B cell (primary cell): Measurements from ENCODE around the gene RBM34. TPM values are rescaled to one million over a fixed set of nuclear protein-coding genes. Genes with fewer than 3 reads are reported as not detected.

Experiments
- ATAC-seq: fragments of 200-7000 bp; cut with Tn5 transposase; one replicate; pipeline ENCODE4 v1.10.0; 2021; ENCODE audit warnings: low read depth, mild to moderate bottlenecking, moderate number of reproducible peaks, moderate library complexity
- CTCF ChIA-PET: fragments of 350-600 bp; sonication (Branson Sonifier 250); formaldehyde crosslinking; loops from one replicate; lab custom pipeline; 2021; ENCODE audit warnings: antibody characterized with exemption, inconsistent platforms; lab: Charles Lee
- POLR2A ChIA-PET: fragments of 350-600 bp; sonication (Branson Sonifier 250); formaldehyde crosslinking; loops from one replicate; lab custom pipeline; 2021; ENCODE audit warnings: antibody characterized with exemption; lab: Charles Lee
- DNase-seq: peaks from one replicate; pipeline ENCODE4 v3.0.0; 2013
- H2AFZ ChIP-seq: 2 replicates; pipeline ENCODE4 v1.6.1; 2012; ENCODE audit warnings: mild to moderate bottlenecking, low read depth, low read length; ENCODE audit not compliant: insufficient read depth, poor library complexity, severe bottlenecking
- H3K27ac ChIP-seq, 2 donors: 1 replicate in 1 of 2; 2 replicates in 1 of 2; pipeline ENCODE4 v1.5.1; 2012 to 2013; ENCODE audit warnings: low read length in 2 of 2, mild to moderate bottlenecking in 2 of 2, moderate library complexity in 1 of 2
- H3K27me3 ChIP-seq, 4 experiments: fragments of 200-600 bp in 1 of 4; sonication (generic) in 1 of 4; replicated peaks in 1 of 4; 1 replicate in 2 of 4; 2 replicates in 2 of 4; pipeline versions ENCODE4 v1.6.1 to v1.7.0; 2013 to 2016; ENCODE audit warnings: low read length in 3 of 4, mild to moderate bottlenecking in 2 of 4, mixed read lengths in 1 of 4, moderate library complexity in 1 of 4; ENCODE audit not compliant: insufficient read depth in 4 of 4, control insufficient read depth in 3 of 4; ENCODE audit errors: control extremely low read depth in 1 of 4
- H3K36me3 ChIP-seq, 2 experiments: replicated peaks in 1 of 2; 1 replicate in 1 of 2; 2 replicates in 1 of 2; pipeline versions ENCODE4 v1.6.1 to v1.7.1; 2013; ENCODE audit warnings: low read length in 1 of 2; ENCODE audit not compliant: insufficient read depth in 2 of 2, control insufficient read depth in 1 of 2; ENCODE audit errors: control extremely low read depth in 1 of 2, extremely low read depth in 1 of 2
- H3K4me1 ChIP-seq, 2 donors: fragments of 200-600 bp in 1 of 2; sonication (generic) in 1 of 2; 1 replicate in 1 of 2; 2 replicates in 1 of 2; pipeline versions ENCODE4 v1.5.1 to v1.6.1; 2013 to 2017; ENCODE audit warnings: low read length in 2 of 2; ENCODE audit not compliant: control insufficient read depth in 2 of 2, insufficient read depth in 2 of 2
- H3K4me2 ChIP-seq: replicated peaks from 2 replicates; pipeline ENCODE3; 2012; ENCODE audit warnings: mild to moderate bottlenecking, low read depth, low read length; ENCODE audit not compliant: poor library complexity, severe bottlenecking
- H3K4me3 ChIP-seq, 5 experiments: fragments of 200-600 bp in 1 of 5; sonication (generic) in 1 of 5; 1 replicate in 3 of 5; 2 replicates in 2 of 5; pipeline versions ENCODE4 v1.5.1 to v1.7.0; 2011 to 2016; ENCODE audit warnings: low read length in 4 of 5, mild to moderate bottlenecking in 4 of 5, low read depth in 2 of 5, control low read depth in 1 of 5, moderate library complexity in 1 of 5; ENCODE audit not compliant: insufficient read depth in 1 of 5; ENCODE audit errors: control extremely low read depth in 1 of 5, extremely low read depth in 1 of 5
- H3K79me2 ChIP-seq: fragments of 200-600 bp; sonication (generic); one replicate; pipeline ENCODE4 v1.6.0; 2016; ENCODE audit warnings: low read length; ENCODE audit not compliant: control insufficient read depth, insufficient read depth
- H3K9ac ChIP-seq: fragments of 200-600 bp; sonication (generic); 2 replicates; pipeline ENCODE4 v1.6.1; 2017; ENCODE audit warnings: mild to moderate bottlenecking, low read length, moderate library complexity
- H3K9me3 ChIP-seq, 3 donors: one replicate each; pipeline versions ENCODE4 v1.6.1 to v1.7.1; 2013; ENCODE audit warnings: low read length in 2 of 3; ENCODE audit not compliant: control insufficient read depth in 2 of 3, insufficient read depth in 1 of 3; ENCODE audit errors: control extremely low read depth in 1 of 3
- H4K20me1 ChIP-seq: 2 replicates; pipeline ENCODE4 v1.6.0; 2012; ENCODE audit warnings: mild to moderate bottlenecking, low read length; ENCODE audit not compliant: insufficient read depth, control insufficient read depth, poor library complexity, severe bottlenecking
- H3K27ac Mint-ChIP-seq: one replicate; pipeline ENCODE4 v1.8.0; 2021; ENCODE audit warnings: mixed read lengths
- H3K27me3 Mint-ChIP-seq: one replicate; pipeline ENCODE4 v1.8.0; 2021; ENCODE audit warnings: mixed read lengths
- H3K4me1 Mint-ChIP-seq: one replicate; pipeline ENCODE4 v1.8.0; 2021; ENCODE audit warnings: mixed read lengths
- H3K4me3 Mint-ChIP-seq: one replicate; pipeline ENCODE4 v1.8.0; 2021; ENCODE audit warnings: mixed read lengths
- H3K9me3 Mint-ChIP-seq: one replicate; pipeline ENCODE4 v1.8.0; 2022; ENCODE audit warnings: mixed read lengths; ENCODE audit not compliant: insufficient read depth
- EZH2 ChIP-seq: IDR thresholded peaks from 2 replicates; pipeline ENCODE4 v1.6.1; 2012; ENCODE audit warnings: borderline replicate concordance, low read depth, mild to moderate bottlenecking, moderate library complexity, low read length; ENCODE audit not compliant: insufficient read depth, poor library complexity, severe bottlenecking
- WGBS: methylation state at CpG from one replicate; pipeline ENCODE4 v1.1.5; 2013; ENCODE audit warnings: missing lambda C conversion rate; ENCODE audit not compliant: insufficient coverage; 5-methylcytosine and 5-hydroxymethylcytosine counted together
- intact Hi-C: fragments of 100-400 bp; cut with micrococcal nuclease; formaldehyde crosslinking; loops from one replicate; pipeline ENCODE4 v1.10.0; 2022
- polyA plus RNA-seq: library from polyadenylated mRNA; depleted of rRNA; stranded (reverse); fragments of >200 nt; gene quantifications from 2 replicates; pipeline ENCODE4 v1.2.3, GENCODE V29; 2012
- total RNA-seq, 2 donors: library from RNA; stranded (reverse); fragments of 120-200 nt in 1 of 2; gene quantifications; 1 replicate in 1 of 2; 2 replicates in 1 of 2; pipeline versions ENCODE4 v1.2.3 to v1.2.4, GENCODE V29; 2013 to 2022
- TF ChIP-seq, protein P1 (sequence below): fragments of 200-600 bp; IDR thresholded peaks from one replicate; pipeline ENCODE4 v1.8.0; 2022; ENCODE audit warnings: antibody characterized with exemption, mild to moderate bottlenecking

The RBM34 gene
- total and polyA plus RNA-seq, 2 donors (not counting 1 experiment from before 2014, with no cell fraction given): 24.4 to 131 TPM

DNA sequence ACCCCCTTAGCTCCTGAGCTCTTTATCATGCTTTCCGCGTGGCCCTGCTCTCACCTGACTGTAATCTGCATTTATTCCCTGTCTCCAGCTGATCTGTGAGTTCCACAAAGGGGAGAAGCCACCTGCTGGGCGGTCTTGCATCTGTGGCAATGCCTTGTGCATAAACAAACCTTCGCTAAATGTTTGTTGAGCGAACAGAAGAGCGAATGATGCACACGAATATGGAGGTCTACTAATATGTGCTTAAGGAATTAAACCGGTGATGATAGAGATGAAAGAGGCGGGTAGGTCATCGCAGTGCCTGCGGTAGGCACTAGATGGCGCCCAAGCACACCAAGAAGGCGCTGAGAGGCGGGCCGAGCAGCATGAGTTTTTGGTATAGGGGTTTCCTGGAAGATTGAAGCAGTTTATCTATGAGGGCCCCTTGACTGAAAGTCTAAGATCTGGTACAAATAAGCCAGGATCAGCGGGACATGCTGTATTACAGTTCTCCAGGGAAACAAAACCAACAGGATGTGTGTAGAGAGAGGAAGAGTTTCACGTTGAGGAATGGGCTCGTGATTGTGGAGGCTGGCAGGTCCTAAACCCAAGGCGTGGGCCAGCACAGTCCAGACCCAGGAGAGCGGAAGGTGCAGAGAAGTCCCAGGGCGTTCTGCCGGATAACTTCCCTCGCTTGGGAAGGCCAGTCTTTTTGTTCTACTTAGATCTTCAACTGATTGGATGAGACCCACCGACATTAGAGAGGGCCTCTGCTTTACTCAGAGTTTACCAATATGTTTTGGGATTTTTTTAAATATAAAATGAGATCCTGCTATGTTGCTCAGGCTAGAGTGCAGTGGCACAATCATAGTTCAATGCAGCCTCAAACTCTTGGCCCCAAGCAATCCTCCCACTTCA is 67.1 kb downstream of the RBM34 start:
- no peak overlapping the region for H3K4me3 Mint-ChIP-seq
- no peak overlapping the region for H2AFZ ChIP-seq
- no peak overlapping the region for H3K4me2 ChIP-seq
- H3K27me3 Mint-ChIP-seq: peaks cover 5% of the 10 kb centered on the region
- H3K9me3 Mint-ChIP-seq: no peaks in the 10 kb centered on the region
- no peaks in the 10 kb centered on the region for H3K27me3 ChIP-seq
- peaks cover 0 to 7% of the 10 kb centered on the region in 2 donors for H3K4me1 ChIP-seq
- CTCF ChIA-PET: interaction anchor here (0.8 to 5.5 kb wide), 16 partner anchors 9 to 690 kb away, joined by 3 to 35 read pairs (median 3); no protein-coding TSS in a partner anchor
- no peaks in the 10 kb centered on the region for H3K79me2 ChIP-seq
- DNase-seq (peak; percentile 84), ATAC-seq (peak; percentile 99)
- H3K36me3 ChIP-seq: no peaks in the 10 kb centered on the region
- no peak for TF ChIP-seq EZH2
- TF ChIP-seq, protein P1, sequence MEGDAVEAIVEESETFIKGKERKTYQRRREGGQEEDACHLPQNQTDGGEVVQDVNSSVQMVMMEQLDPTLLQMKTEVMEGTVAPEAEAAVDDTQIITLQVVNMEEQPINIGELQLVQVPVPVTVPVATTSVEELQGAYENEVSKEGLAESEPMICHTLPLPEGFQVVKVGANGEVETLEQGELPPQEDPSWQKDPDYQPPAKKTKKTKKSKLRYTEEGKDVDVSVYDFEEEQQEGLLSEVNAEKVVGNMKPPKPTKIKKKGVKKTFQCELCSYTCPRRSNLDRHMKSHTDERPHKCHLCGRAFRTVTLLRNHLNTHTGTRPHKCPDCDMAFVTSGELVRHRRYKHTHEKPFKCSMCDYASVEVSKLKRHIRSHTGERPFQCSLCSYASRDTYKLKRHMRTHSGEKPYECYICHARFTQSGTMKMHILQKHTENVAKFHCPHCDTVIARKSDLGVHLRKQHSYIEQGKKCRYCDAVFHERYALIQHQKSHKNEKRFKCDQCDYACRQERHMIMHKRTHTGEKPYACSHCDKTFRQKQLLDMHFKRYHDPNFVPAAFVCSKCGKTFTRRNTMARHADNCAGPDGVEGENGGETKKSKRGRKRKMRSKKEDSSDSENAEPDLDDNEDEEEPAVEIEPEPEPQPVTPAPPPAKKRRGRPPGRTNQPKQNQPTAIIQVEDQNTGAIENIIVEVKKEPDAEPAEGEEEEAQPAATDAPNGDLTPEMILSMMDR: peak; percentile 98
- POLR2A ChIA-PET: no interaction called here
- intact Hi-C loops: loop anchor here (1.0 kb wide), 2 partner anchors 10 to 321 kb away; no protein-coding TSS in a partner anchor
- H3K4me3 ChIP-seq: no peak overlapping the region
- WGBS: 32% methylated on average over 23 of the region's 24 CpGs
- no peak overlapping the region for H3K27ac ChIP-seq
- no peaks in the 10 kb centered on the region for H3K9me3 ChIP-seq
- peak overlapping the region; percentile 2 for H3K27ac Mint-ChIP-seq
- peaks cover 5% of the 10 kb centered on the region for H3K4me1 Mint-ChIP-seq
- no peak overlapping the region for H3K9ac ChIP-seq
- H4K20me1 ChIP-seq: no peaks in the 10 kb centered on the region
